ENCODE data around the gene THRSP.
"Not testable (repeated sequence)": the region's sequence is repeated elsewhere in the genome, so short reads cannot be mapped to it uniquely, and the experiment has no call there.

Gene THRSP

GRCh38 chr11:78022397-78023396 is 41.0 kb upstream of the THRSP start, which contains the start of gene KCTD14:
Gene KCTD14 (minus strand): TSS chr11:78023276. CDS start chr11:78023249, 27 bp downstream.
- H3K4me3 ChIP-seq (ENCODE audit: low read length): peak within 1 kb of the TSS; percentile 48
- no peak for TF ChIP-seq CTCF (IDR thresholded peaks at IDR 0.05; ENCODE audit: insufficient read depth, low read depth, low read length, missing control alignments)
- DNase-seq (ENCODE audit: low read depth): peak; percentile 29

GRCh38 chr11:78023426-78023825 is 40.2 kb upstream of the THRSP start:
- peak overlapping the region; percentile 48 for H3K4me3 ChIP-seq (ENCODE audit: low read length)
- no peak for TF ChIP-seq CTCF (IDR thresholded peaks at IDR 0.05; ENCODE audit: insufficient read depth, low read depth, low read length, missing control alignments)

GRCh38 chr11:78025378-78025777 is 38.3 kb upstream of the THRSP start:
- no peak for TF ChIP-seq CTCF (IDR thresholded peaks at IDR 0.05; ENCODE audit: insufficient read depth, low read depth, low read length, missing control alignments)
- H3K4me3 ChIP-seq (ENCODE audit: low read length): no peak overlapping the region
- no peak for DNase-seq (ENCODE audit: low read depth)

More at GRCh38 chr11:78023426-78023825, 40.2 kb upstream of the THRSP start:
- no peak for DNase-seq (ENCODE audit: low read depth)

- no peak for TF ChIP-seq CTCF (IDR thresholded peaks at IDR 0.05; ENCODE audit: insufficient read depth, low read depth, low read length, missing control alignments)
- H3K4me3 ChIP-seq (ENCODE audit: low read length): no peak overlapping the region
- DNase-seq (ENCODE audit: low read depth): no peak
Measured at GRCh38 chr11:78027759-78028158, 35.9 kb upstream of the THRSP start.

- peak; percentile 62 for DNase-seq (ENCODE audit: low read depth)
- H3K4me3 ChIP-seq (ENCODE audit: low read length): not testable (repeated sequence)
Measured at GRCh38 chr11:78028423-78028822, 35.2 kb upstream of the THRSP start.

GRCh38 chr11:78030429-78031325 is 33.0 kb upstream of the THRSP start:
- H3K4me3 ChIP-seq (ENCODE audit: low read length): no peak overlapping the region
- no peak for TF ChIP-seq CTCF (IDR thresholded peaks at IDR 0.05; ENCODE audit: insufficient read depth, low read depth, low read length, missing control alignments)
- DNase-seq (ENCODE audit: low read depth): peak; percentile 22

GRCh38 chr11:78031629-78032028 is 32.0 kb upstream of the THRSP start:
- no peak for DNase-seq (ENCODE audit: low read depth)
- H3K4me3 ChIP-seq (ENCODE audit: low read length): no peak overlapping the region
- no peak for TF ChIP-seq CTCF (IDR thresholded peaks at IDR 0.05; ENCODE audit: insufficient read depth, low read depth, low read length, missing control alignments)
